ENCODE measurements around the gene IPO13.

DNA sequence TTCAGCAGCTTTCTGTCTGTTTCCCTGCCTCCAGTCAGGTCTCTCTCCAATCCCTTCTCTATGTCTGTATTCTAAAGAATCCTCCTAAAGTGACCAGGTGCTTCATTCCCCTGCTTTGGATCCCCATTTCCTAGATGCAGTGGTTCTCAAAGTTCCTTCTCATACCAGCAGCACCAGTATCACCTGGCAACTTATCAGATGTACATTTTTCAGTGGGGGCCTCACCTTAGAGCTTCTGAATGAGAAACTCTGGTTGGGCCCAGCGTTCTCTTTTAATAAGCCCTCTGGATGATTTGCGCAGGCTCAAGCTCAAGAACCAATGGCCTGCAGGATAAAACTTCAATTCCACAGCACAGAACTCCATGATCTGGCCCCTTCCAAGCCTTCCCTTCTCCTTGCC is 38.5 kb upstream of the IPO13 start:
- TF ChIP-seq, protein P1, sequence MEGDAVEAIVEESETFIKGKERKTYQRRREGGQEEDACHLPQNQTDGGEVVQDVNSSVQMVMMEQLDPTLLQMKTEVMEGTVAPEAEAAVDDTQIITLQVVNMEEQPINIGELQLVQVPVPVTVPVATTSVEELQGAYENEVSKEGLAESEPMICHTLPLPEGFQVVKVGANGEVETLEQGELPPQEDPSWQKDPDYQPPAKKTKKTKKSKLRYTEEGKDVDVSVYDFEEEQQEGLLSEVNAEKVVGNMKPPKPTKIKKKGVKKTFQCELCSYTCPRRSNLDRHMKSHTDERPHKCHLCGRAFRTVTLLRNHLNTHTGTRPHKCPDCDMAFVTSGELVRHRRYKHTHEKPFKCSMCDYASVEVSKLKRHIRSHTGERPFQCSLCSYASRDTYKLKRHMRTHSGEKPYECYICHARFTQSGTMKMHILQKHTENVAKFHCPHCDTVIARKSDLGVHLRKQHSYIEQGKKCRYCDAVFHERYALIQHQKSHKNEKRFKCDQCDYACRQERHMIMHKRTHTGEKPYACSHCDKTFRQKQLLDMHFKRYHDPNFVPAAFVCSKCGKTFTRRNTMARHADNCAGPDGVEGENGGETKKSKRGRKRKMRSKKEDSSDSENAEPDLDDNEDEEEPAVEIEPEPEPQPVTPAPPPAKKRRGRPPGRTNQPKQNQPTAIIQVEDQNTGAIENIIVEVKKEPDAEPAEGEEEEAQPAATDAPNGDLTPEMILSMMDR (IDR thresholded peaks at IDR 0.05) = no peak
- TF ChIP-seq POLR2A (IDR thresholded peaks at IDR 0.05) = no peak

Data from transverse colon (tissue), 3 donors.